Measurements from ENCODE around the gene RPS6KC1.
"Not testable (repeated sequence)": the region's sequence is repeated elsewhere in the genome, so short reads cannot be mapped to it uniquely, and the experiment has no call there.

- TF ChIP-seq, protein P1, sequence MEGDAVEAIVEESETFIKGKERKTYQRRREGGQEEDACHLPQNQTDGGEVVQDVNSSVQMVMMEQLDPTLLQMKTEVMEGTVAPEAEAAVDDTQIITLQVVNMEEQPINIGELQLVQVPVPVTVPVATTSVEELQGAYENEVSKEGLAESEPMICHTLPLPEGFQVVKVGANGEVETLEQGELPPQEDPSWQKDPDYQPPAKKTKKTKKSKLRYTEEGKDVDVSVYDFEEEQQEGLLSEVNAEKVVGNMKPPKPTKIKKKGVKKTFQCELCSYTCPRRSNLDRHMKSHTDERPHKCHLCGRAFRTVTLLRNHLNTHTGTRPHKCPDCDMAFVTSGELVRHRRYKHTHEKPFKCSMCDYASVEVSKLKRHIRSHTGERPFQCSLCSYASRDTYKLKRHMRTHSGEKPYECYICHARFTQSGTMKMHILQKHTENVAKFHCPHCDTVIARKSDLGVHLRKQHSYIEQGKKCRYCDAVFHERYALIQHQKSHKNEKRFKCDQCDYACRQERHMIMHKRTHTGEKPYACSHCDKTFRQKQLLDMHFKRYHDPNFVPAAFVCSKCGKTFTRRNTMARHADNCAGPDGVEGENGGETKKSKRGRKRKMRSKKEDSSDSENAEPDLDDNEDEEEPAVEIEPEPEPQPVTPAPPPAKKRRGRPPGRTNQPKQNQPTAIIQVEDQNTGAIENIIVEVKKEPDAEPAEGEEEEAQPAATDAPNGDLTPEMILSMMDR (IDR thresholded peaks at IDR 0.05): not testable (repeated sequence)
- not testable (repeated sequence) for TF ChIP-seq POLR2AphosphoS5, POLR2A, EP300 (IDR thresholded peaks at IDR 0.05)
These were observed 145.4 kb downstream of the RPS6KC1 start for GRCh38 chr1:213196328-213197054.

Data from sigmoid colon (tissue), 4 donors.